NCI-H82 treated with DMSO at 0.1 percent for 48 hours (cell line): ENCODE results near the gene SLC25A19.
"Not testable (repeated sequence)": the region's sequence is repeated elsewhere in the genome, so short reads cannot be mapped to it uniquely, and the experiment has no call there.

Experiments
- DNase-seq: peaks from one replicate; lab custom pipeline; 2025; ENCODE audit not compliant: unreplicated experiment; lab: John Stamatoyannopoulos, UW

SLC25A19 gene

GRCh38 chr17:75267411-75268232 lies 21.6 kb downstream of the SLC25A19 start:
- DNase-seq: no peak

DNA sequence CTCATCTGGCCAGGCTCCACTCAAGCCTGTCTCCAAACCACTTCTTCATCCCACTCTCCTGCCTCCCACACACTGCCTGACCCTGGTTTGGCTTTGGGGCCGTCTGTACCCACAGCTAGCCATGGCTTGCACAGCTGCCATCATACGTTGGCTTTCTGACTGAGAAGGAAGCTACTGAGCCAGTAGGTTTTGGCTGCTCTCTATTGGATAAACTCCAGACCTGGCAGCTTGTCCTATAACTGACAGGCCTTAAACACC lies 22.2 kb downstream of the SLC25A19 start:
- DNase-seq: no peak

- DNase-seq: no peak
Measured at GRCh38 chr17:75266316-75267152, 22.7 kb downstream of the SLC25A19 start.

DNA sequence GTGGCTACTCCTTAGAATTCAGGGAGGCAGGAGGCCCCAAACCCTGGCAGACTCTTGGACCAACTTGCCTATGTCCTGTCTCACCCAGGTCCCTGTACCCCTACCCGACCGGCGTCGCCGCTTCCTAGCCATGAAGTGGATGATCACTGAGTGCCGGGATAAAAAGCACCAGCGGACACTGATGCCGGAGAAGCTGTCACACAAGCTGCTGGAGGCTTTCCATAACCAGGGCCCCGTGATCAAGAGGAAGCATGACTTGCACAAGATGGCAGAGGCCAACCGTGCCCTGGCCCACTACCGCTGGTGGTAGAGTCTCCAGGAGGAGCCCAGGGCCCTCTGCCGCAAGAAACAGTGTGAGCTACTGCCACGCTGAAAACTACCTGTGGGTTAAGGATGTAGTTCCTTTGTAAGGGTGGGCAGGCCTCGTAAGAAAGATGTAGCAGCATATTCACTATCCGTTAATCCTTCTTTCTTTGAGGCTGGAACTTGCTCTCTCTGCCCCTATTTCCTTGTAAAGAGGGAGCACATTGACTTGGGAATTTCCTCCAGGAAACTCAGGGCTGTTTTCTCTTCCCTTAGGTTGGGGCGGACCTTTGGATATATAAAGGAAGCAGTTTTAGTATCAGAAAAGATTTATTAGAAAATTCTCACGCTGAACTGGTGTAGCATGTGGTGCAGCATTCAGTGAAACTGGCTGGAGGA lies 23.5 kb downstream of the SLC25A19 start:
- no peak for DNase-seq

DNA sequence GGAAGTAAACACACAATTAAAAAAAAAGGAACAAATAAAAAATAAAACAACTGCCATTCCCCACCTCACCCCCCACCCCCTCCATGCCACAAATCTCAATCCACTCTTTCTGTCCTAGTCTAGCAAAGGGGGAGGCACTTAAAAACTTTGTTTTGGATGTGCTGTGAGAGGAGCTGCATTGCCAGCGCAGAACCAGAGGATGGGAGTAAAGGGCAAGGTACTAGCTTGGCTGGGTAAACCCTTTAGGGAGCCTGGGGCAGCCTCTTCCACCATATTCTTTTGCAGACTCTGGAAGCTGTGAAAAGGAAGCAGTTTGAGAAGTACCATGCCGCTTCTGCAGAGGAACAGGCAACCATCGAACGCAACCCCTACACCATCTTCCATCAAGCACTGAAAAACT lies 26.2 kb downstream of the SLC25A19 start:
- DNase-seq: no peak

DNA sequence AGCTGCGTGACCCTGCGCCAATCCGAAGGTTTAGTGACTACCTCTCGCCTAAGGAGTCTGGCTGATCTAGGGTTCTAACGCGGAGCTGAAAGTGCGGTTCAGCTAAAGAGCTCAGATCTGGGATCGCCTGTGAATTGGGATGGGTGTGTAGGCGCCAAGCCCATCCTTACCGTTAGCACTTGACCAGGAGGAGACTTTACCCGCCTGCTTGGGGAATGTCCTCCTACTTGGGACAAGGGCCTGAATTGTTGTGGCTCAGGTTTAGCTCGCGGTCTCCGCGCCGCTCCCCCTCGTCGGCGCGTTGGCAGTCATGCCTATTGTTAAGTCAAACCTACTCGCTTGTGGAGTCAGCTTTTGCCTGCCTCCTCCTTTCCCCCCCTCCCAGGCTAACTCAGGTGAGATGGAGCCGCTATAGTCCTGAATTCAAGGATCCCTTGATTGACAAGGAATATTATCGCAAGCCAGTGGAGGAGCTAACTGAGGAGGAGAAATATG lies 27.1 kb downstream of the SLC25A19 start:
- DNase-seq: no peak

- peak; percentile 87 for DNase-seq
Measured at GRCh38 chr17:75261336-75262111, 27.7 kb downstream of the SLC25A19 start, which contains the start of the genes GGA3 and MRPS7. Gene GGA3 (minus strand): TSS chr17:75261606. CDS start chr17:75261587, 19 bp downstream. Gene MRPS7 (plus strand): TSS chr17:75261879. CDS start chr17:75261901, 22 bp downstream.

- DNase-seq: no peak
Measured at GRCh38 chr17:75260641-75261335, 28.4 kb downstream of the SLC25A19 start.

GRCh38 chr17:75257228-75257627 lies 32.0 kb downstream of the SLC25A19 start:
- DNase-seq: not testable (repeated sequence)

DNA sequence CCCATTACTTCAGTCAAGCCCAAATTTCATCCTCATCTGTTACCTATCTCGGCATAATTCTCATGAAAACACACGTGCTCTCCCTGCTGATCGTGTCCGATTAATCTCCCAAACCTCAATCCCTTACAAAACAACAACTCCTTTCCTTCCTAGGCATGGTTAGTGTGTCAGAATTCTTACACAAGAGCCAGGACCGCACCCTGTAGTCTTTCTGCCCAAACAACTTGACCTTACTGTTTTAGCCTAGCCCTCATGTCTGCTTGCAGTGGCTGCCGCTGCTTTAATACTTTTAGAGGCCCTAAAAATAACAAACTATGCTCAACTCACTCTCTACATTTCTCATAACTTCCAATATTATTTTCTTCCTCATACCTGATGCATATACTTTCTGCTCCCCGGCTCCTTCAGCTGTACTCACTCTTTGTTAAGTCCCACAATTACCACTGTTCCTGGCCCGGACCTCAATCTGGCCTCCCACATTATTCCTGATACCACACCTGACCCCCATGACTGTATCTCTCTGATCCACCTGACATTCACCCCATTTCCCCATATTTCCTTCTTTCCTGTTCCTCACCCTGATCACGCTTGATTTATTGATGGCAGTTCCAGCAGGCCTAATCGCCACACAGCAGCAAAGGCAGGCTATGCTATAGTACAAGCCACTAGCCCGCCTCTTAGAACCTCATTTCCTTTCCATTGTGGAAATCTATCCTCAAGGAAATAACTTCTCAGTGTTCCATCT lies 33.1 kb downstream of the SLC25A19 start:
- DNase-seq: not testable (repeated sequence)

- DNase-seq: peak; percentile 30
Measured at GRCh38 chr17:75252039-75252816, 37.0 kb downstream of the SLC25A19 start.

GRCh38 chr17:75250009-75250471 lies 39.2 kb downstream of the SLC25A19 start:
- DNase-seq: no peak

DNA sequence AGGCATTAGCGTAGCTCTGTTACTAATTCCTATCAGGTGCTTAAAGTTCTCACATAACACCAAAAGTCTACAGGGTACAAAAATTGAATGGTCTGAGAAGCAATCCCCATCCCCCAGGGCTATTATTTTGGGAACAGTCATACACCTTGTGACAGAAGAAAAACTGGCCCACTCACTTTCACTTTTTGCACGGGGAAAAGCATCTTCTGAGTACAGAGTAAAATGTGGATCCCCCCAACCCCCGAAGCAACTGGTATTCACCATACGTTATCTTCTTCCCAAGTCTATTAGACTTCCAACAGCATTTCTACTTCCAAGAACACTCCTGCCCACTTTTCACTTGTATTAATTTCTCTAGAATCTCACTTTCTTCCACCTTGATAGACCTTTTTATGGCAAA lies 39.7 kb downstream of the SLC25A19 start:
- no peak for DNase-seq

- DNase-seq: no peak
Measured at GRCh38 chr17:75246404-75246803, 42.8 kb downstream of the SLC25A19 start.

- DNase-seq: no peak
Measured at GRCh38 chr17:75245011-75245410, 44.2 kb downstream of the SLC25A19 start.

DNA sequence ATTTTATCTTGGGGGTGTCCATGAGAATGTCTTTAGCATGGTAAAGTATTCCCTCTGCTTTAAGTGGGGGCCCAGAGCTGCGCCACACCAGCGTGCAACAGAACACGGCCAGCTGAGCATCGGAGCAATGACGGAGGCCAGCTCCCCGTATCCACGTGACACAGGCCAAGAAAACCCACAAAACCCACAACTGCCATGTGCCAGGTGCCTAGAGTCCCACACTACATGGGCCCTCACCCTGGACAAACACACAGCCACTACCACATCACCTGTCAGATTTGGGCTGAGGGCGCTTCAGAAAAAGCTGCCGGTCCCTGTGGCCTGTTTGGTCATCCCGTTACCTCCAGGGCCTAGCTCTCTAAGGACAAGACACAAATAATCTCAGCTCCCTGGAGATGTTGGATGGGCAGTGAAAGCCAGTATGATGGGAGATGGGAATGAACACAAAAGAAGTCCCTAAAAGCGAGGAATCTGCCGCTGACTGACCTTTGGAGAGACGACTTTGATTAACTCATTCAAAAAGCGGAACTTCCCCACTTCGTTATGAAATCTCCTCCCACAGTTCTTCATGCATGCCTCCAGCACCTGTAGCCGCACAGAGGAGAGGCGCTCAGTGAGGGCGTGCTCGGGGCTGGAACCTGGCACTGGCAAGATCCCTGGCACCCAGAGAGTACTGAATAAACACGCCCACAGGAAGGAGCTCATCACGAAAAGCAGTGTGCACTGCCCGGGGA lies 44.9 kb downstream of the SLC25A19 start:
- DNase-seq: no peak

DNA sequence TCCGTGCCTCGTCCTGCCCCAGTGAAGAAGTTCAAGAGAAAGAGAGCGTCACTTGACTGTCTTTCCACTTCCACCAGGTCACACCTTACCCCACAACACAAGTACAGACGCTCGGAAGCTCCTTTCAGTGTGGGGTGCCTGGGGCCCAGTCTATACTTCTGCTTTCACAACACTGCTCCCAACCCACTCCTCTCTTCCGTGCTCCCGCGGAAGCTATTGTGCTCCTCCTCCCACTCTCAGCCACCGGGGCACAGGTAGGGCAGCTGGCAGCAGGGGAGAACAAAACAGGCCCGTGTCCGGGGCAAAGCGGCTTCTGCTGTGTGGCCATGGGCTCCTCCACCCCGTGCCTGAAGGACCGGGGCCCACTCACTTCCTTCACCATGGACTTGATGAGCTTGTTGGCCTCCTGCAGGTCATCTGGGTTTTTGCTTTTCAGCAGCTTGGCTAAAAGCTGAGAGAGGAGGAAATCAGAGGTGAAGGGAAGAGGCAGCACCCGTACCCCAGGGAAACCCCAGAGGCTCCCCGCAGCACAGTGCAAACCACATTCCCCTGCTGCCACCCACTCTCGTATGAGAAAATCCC lies 46.7 kb downstream of the SLC25A19 start:
- DNase-seq: no peak
